T-helper 1 cell (primary cell): ENCODE results near the gene KBTBD12.
A peak's percentile ranks its signal among the peaks of the same experiment; 100 is the strongest.

Experiments
- DNase-seq, 5 donors: peaks; one replicate each; pipeline ENCODE4 v3.0.0-alpha.2; 2012 to 2020

Gene KBTBD12

DNA sequence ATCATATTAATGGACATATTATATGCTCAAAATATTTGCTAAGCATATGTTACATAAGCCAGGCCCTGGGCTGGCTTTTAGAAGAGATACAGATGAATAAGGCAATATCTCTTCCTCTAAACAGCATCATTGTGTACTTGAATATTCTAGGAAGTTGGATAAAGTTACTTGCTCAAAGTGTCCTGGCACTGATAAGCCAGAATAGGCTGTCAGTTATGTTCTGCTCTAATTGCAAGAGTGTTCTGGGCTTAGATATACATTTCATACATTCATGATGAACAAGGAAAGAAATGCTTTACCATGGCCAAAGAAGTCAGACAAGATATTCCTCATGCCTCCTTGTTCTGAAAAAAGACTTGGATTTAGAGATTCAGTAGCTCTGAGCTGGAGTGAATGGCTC lies 40.7 kb downstream of the KBTBD12 start:
- DNase-seq, result no peak

DNA sequence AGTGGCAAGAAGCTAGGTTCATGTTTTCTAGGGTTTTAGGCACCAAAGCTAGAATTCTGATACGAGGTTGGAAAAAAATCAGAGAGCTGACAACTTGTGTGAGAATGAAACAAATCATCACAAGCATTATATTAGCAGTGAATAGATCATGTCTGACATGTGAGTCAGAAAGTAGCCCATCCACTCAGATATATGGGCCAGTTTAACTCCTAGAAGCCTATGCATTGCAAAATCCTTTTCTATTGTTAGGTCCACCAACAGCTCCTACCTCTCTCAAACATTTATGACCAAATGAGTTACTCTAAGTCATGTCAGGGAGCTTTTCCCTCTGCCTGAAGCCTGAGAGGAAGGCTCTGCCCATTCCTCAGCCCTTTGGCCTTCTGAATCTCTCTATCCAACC lies 44.0 kb downstream of the KBTBD12 start:
- DNase-seq, result no peak

DNA sequence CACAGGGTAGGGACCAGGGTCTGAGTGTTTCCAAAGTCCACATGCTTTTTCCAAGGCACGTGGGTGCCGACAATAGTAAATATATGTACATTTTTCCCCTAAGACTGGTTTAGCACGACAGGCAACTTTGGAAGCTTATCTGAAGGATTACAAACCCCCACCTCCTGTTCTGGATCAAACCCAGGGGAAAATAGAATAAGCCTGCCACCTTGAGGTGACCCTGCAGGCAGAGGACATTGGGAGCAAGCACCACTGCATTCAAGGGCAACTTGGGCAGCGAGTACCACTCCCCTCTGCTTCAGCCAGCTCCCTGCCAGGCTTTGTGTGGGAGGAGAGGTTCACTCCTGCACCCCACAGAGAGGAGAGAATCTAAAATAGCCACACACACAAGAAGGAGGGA lies 44.8 kb downstream of the KBTBD12 start:
- no peak for DNase-seq

DNA sequence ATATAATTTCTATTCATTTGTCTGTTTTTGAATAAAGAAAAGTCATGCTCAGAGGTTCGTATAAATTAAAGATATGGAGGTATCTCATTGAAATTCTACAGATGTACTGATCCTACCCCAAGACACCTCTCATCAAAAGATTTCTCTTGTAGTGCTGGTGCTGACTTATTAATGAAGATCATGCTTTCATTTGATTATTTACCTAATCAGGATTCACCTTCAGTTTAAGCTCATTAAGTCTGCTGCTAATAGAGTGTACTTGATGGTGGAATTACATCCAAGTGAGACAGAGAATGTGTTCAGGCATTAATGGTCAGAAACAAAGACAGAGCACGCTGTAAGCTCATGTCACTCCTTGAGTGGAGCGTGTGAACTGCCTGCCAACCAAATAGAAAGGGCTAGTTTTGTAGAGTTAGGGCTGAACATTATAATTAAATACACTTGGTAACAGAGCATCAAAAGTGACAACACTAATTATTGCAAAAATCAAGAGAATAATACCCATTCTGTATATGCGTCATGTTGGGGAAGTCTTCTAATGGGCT lies 45.5 kb downstream of the KBTBD12 start:
- no peak for DNase-seq

DNA sequence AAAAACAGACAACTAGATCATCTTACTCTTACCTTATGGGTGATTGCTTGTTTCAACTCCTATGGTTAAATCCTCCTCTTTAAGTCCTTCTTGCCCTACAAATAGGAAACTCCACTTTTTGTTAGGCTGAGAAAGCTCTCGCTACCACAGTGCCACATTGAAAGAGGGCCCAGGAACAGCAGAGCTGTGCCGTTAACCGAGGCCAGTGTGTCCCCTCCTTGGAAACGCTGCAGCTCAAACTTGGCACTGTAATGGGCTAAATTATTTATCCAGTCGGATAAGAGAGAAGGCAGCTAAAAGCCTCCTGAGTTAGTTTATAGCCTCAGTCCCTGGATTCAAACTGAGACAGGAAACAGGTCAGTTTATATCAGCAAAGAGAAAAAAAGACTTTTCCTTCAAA lies 46.1 kb downstream of the KBTBD12 start:
- no peak for DNase-seq

DNA sequence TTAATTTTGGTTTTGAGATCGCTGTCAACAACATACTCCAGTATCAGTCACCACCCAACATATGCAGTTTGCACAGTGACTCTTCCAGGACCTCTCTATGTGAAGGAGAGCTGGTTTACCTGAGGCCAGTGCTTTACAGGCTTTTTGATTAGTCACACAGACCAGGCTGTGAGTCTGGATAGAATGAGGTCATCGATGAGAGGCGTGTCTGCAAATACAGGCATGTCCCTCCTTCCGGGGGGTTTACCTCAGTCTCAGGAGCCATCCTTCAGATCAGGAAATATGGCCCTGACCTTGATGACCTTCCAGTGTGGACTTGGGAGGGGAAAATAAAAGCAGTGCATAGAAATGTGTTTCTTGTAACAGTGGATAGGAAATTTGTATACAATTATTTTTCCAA lies 46.9 kb downstream of the KBTBD12 start:
- no peak for DNase-seq

DNA sequence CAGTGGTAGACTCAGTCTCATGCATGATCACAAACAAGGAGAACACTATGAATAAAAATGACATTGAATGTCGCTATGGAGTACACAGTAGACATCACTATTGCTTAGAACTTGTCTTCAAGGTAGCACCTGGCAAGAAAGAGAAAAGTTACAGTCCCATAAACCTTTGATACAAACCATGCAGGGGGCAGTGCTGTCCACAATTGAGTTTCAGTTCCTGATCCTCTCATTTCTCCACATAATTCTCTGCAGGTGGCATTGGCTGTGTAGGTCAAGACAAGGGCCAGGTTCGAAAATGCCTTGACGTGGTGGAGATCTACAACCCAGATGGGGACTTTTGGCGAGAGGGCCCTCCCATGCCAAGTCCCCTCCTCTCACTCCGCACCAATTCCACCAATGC lies 47.9 kb downstream of the KBTBD12 start:
- no peak for DNase-seq

DNA sequence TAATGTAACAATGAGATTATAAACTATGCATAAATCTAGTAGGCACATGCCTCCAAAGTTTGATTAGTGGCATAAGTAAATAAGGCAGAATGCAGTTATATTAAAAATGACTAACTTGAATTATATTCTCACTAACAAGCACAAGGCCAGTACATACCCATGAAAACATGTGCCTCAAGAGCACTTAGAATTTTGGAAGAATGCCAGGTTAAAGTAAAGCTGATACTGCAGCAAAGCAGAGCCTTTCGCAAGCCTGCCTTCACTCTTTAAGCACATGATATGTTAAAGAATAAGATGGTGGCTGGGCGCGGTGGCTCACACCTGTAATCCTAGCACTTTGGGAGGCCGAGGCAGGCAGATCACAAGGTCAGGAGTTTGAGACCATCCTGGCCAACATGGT lies 49.0 kb downstream of the KBTBD12 start:
- DNase-seq, result no peak

DNA sequence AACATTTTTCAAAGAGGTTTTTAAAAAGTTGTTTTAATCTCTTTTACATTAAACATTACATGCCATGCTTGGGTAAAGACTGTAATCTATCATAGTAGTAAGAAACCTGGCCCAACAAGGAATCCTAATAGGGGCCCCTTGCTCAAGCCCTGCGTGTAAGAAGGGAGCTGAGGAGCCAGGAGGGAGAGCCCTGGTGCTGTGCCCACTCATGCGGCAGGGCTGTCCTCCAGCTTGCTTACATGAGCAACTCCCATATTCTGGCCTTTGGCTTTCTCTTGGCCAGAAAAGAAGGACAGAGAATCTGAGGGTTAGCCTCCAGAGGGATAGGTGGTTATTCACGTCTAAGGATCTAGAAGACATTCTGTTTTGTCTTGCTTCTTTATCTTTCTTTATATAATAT lies 49.8 kb downstream of the KBTBD12 start:
- no peak for DNase-seq

DNA sequence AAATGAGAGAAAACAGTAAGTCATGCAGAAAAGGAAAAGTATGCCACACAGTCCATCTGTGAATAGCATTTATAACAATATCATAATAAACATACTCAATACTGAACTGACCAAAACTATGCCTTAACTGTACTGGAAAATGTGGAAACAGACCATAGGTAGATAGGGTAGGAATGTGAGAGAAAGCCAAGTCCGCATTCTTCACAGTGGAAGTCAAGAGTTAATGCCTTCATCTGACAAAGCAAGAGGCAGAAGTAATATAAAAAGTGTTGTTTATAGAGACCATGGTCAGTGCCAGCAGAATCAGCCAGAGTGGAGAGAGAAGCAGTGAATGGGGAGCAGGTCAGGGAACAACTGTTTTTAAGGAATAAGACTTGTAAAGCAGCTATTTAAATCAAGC lies 52.3 kb downstream of the KBTBD12 start:
- DNase-seq, result no peak

DNA sequence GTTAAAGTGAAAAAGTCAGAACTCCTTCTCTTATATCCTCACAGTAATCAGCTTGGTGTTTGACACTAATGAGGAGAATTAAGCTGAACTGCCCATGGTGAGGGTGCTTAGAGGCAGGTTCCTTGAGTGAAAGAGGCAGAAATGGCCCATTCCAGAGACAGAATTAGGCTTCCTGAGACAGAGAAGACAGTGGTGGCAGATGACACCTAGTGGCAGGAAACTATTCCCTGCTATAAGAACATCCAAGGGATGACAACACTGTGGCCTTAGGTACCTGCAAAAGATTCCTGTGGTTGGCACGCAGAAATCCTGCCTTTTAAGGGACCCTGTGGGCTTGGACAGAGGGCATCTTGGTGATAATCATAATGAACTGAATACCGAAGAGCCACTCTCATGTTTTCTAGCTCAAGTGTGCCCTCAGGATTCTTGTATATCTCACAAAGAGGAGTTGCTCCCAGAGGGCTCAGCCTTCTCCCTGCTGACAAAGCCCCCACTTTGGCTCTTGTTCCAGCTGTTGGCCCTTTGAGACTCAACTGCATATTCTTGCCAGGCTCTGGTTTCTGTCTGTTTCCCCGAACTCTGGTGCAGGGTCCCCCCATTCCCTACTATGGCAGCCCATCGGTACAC lies 56.0 kb downstream of the KBTBD12 start:
- DNase-seq, result peak in 1 of 5 donors; percentile 25

DNA sequence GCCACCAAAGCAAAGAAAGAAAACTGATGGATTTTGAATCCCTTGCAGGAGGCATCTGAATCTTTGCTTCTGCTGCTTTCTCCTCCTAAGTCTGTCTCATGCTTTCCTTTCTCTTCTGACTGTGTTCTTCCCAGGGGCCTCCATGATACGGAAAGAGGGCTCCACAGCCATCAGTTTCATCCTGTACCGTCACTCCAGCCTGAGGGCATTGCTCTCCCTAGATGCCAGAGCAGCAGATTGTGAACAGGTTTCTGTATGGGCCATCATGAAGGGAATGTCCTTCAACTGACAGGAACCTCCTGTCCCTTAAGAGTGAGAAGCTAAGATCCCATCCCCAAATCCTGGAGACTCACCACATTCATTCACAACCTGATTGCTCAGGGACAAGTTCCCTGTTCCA lies 59.2 kb downstream of the KBTBD12 start:
- no peak for DNase-seq

DNA sequence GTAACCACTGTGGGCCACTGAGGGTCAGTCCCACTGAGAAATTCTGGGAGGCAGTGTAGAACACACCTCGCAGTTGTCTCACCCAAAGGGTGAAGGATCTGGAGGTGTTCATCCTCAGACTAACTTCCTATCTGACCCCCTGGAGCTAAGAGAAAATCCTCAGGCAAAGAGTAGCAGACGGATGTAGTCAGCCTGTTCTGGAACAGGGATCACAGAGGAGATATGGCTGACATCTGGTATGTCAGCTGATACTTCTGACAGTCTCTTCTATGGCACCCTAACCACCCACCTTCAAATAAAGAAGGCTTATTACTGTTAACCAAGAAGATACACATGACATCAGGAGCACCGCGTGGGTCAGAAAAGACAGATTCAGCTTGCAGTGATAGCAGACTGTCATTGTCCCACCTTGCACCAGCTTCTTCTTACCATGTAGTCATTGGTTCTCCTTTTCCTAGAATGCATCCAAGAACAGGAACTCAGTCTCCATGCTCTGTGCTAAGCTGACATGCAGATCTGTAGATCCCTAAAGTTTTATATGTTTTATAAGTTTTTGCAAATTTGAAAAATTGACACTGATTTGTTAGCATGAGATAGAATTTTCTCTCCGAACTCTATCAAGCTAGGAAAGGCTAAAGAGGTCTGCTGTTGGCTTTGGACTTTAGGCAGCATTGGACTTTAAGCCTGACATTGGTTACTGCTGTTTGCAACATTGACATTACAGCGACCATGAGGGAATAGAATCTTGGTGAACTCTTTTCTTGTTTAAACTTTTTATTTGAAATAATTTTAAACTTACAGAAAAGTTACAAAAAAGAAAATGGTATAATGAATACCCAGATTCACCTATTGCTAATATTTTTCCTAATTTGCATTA lies 60.4 kb downstream of the KBTBD12 start:
- DNase-seq, result no peak

DNA sequence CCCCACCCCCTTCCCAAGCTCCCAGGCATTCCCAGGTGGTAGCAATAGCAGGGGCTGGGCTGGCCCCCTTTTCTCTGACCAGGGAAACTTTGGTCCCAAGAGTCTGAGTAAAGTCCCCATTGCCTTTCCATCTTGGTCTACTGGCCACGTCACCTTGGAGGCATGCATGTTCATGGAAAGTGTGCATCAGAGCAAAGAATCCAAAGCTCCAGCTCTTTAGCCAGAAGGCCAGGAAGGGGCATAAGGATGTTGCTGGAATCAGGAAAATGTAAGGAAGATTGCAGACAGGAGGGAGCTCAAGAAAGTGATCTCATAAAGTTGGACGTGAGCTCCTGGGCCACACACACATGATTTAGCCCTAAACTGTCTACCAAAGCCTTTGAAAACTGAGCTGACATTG lies 63.6 kb downstream of the KBTBD12 start:
- no peak for DNase-seq

DNA sequence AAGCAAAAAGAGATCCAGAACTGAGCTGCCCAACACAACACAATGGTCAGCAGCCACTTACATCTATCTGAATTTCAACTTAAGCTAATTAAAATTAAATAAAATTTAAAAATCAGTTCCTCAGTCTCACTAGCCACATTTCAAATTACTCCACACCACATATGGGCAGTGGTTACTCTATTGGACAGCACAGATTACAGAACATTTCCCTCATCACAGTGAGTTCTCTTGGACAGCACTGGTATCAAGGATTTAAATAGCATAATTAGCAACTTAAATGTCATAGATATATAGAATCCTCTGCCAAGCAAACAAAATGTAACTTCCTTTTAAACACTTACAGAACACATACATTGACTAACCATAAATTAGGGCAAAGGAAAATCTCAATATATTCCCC lies 64.4 kb downstream of the KBTBD12 start:
- no peak for DNase-seq

DNA sequence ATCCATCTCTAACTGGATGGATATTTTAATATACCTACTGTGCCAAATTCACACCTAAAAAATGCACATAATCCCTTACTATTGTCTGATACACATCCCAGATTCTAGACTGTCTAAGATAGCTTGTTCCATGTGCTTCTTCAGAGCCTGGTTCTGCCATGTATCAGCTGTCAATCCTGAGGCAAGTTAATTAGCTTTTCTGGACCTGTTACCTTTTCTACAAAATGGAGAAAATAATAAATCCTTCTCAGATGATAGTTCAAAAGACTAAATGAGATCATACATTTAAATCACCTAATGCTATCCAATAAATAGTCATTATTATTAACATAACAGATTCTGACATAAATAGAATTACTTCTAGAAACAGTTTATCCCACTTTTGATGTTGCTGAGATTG lies 66.1 kb downstream of the KBTBD12 start:
- no peak for DNase-seq

DNA sequence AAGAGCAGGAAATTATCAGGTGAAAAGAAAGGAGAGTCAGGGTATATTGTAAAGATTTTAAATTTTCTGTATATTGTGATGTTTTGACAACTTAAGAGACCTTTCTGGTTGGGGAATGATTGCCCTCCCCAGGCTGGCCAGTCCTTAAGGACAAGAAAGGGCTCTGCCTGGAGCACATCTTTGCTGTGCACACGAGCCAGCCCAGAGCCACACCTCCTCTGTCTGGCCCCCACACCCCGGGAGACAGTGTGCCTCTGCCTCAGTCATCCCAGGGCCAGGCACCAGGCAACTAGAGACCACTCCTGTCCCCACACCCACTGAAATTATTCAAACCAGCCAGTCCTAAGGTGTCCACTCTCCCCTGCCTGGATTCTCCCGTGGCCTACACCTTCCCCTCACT lies 67.1 kb downstream of the KBTBD12 start:
- no peak for DNase-seq

DNA sequence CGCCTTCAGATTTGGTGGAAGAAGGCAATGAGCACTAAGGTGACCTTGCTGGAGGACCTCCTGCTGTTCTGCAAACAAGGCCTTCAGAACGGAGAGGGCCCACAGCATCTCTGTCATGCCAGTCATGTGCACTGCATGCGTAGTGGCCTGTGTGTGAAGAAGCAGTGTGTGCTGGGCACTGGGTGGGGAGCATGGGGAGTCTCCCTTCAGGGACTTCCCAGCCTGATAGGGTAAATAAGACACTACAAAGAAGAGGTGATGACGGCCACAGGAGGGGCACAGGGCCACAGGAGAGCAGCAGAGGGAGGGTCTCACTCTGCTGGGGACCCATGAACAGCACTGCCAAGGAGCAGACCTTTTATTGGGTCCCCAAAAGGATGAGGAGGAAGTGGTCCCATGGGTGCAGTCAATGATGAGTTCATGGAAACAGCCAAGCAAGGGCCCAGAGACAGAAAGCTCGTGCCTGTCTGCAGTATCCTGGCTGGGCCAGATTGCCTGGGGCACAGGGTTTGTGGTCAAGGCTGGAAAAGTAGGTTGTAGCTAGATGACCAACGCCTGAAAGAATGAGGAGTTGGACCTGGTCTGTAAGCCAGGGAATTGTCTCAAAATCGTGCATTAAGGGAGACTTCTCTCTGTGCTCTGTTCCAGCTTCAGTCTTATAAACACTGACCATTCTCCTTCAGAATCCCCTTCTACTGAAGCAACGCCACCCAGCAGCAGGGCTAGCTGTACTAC lies 69.4 kb downstream of the KBTBD12 start:
- no peak for DNase-seq

DNA sequence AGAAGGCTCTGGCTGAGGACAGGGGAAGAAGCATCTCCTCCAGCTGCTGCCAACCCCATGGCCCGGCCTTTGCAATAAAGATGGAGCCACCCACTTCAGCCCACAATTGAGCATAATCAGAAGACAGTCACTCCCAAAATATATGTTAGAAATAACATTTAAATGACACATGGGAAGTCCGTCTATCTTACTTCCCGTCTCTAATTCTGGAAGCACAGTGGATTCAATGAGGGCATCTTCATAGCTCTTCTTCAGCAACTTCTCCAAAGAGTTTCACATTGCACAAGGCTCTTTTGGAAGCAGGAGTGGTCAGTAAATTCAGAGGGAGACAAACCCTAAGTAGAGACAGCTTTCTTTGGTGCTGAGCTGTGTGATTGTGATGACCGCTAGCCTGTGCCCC lies 70.2 kb downstream of the KBTBD12 start:
- no peak for DNase-seq

DNA sequence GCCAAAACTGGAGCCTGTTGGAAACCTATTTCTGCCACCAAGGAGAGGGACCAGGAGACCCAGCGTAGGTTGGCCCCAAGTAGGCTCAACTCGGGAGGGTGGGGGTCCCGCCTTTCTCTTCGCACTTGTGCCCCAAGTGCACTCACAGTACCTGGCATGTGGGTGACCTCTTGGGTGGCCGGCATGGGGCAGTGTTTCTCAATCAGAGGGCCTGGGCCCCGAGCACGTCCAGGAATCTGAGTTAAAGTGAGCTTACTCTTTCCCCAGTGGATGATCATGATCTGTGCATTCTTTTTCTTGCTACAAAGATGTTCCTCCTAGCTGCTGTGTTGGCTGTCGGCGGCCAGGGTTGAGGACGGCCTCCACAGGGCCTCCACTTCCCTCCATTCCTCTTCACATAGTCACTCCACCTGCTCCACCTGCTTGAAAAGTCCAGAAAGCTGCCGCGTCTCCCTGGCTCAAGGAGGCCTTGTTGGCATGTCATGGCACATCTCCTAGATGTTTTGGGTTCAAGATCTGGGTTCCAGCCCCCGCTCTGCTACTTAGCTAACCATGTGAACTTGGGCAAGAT lies 70.7 kb downstream of the KBTBD12 start:
- DNase-seq, result no peak

DNA sequence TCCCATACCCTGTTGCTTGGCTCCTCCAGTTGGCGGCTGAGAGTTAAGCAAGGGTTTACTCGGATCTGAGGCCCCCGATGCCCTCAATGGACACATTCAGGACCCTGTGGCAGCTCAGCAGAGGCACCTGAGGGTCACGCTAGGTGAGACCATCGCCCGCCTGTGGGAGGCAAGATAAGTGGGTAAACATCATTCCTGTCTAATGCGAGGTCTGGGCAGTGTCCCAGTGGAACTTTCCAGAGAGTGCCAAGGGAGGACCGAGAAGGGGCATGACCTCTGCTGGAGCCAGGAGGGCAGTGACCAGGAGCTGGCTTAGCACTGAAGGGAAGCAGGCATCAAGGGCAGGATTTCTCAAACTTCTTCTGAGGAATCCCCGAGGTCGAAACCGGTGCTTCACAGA lies 71.8 kb downstream of the KBTBD12 start:
- no peak for DNase-seq

DNA sequence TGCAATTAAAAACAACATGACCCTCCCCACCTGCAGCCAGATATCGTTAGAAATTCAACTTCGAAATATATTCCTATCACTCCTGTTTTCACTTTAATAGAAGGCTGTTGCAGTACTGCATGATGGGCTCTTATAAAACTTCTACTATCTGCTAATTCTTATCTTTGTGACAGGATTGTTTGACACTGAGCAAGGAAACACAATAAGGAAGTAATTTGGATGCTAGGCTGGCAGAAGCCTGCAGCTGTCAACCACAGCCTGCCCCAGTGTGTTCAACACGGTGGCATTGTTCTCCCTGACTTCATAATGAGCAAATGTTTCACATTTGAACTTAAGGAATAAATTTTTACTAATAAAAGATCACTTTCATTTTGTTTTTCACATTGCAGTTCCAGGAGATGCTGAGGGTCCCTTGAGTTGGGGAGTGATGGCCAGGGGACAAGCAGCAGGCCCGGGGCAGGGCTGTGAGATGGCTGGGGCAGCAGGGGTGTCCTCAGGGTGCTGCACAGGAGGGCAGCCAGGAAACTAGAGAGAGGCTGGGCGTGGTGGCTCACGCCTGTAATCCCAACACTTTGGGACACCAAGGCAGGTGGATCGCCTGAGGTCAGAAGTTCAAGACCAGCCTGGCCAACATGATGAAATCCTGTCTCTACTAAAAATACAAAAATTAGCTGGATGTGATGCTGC lies 72.4 kb downstream of the KBTBD12 start:
- no peak for DNase-seq
